Lung microvascular endothelial cell (primary cell): ENCODE measurements around the gene CD8A. TPM values are rescaled to one million over a fixed set of nuclear protein-coding genes. Genes with fewer than 3 reads are reported as not detected.
A peak's percentile ranks its signal among the peaks of the same experiment; 100 is the strongest.
"Not testable (repeated sequence)": the region's sequence is repeated elsewhere in the genome, so short reads cannot be mapped to it uniquely, and the experiment has no call there.

Experiments used
- DNase-seq, 2 donors: peaks; one replicate each; pipeline versions ENCODE4 v3.0.0 to v3.0.0-alpha.2; 2010; ENCODE audit warnings: low read depth in 2 of 2
- total RNA-seq: library from RNA; depleted of rRNA; stranded (reverse); fragments of >200 nt; gene quantifications from 2 replicates; pipeline ENCODE4 v1.2.1, GENCODE V29; 2014

The CD8A gene
- total RNA-seq, 1 donor from 2014 or later = not detected

DNA sequence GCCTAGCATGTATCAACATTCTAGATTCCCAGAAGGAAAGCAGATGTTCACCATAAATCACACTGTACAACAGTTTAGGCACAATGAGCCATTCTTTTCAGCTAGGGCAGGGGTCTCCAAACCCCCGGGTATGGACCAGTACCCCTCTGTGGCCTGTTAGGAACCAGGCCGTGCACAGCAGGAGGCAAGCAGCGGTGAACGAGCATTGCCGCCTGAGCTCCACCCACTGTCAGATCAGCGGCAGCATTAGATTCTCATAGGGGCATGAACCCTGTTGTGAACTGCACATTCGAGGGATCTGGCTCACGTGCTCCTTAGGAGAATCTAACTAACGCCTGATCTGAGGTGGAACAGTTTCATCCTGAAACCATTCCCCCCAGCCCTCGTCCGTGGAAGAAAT, 50.8 kb downstream of the CD8A start:
- not testable (repeated sequence) for DNase-seq

DNA sequence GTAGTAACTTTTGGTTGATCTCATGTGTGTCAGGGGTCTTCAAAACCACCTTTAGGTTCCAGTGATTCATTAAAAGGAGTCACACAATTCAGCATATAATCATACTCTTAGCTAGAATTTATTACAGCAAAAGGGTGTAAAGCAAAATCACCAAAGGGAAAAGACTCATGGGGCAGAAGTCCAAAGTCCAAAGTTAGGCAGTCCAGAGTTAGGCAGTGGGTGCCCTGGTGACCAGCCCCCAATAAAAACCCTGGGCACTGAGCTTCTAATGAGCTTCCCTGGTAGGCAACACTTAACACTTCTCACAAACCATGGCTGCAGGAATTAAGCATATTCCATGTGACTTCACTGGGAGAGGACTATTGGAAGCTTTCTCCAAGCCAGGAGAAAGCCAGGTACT, 51.2 kb downstream of the CD8A start:
- DNase-seq = not testable (repeated sequence)

DNA sequence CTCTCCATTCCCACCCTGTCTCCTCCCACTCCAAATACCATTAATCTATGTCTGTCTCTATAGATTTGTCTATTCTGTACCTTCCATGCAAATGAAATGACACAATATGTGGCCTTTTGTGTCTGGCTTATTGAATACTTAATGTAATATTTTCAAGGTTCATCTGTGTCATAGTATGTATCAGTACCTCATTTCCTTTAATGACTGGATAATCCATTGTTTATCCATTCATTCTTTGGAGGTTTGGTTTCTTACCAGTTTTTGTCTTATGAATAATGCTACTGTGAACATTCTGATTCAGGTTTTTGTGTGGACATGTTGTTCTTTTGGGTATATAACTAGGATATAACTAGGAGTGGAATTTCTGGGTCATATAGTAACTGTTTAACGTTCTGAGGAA, 55.8 kb downstream of the CD8A start:
- peak in 1 of 2 donors; percentile 17 for DNase-seq

Other genes with a start within 250 kb of the CD8A start
- gene CHMP3, start 227.5 kb downstream of the CD8A start, total RNA-seq = 47.9 and 58.9 TPM in 2 replicates
- 23.3 and 33.1 TPM in 2 replicates for gene RNF103, start 167.0 kb downstream of the CD8A start, total RNA-seq
- 54.3 and 73.0 TPM in 2 replicates for gene RMND5A, start 70.6 kb downstream of the CD8A start, total RNA-seq
- not detected in 2 replicates for gene CD8B, start 71.0 kb upstream of the CD8A start, total RNA-seq
- gene RGPD1, start 151.2 kb upstream of the CD8A start, total RNA-seq = under 0.01 and 2.2 TPM in 2 replicates
- gene PLGLB1, start 230.9 kb upstream of the CD8A start, total RNA-seq = 0.22 and 1.4 TPM in 2 replicates